SH-SY5Y (cell line): ENCODE results near the gene GNAI2.

ENCODE experiments used
- GATA2 ChIP-seq: IDR thresholded peaks from 2 replicates; pipeline ENCODE4 v1.6.1; 2011; ENCODE audit warnings: mild to moderate bottlenecking, low read depth, low read length
- GATA3 ChIP-seq: IDR thresholded peaks from 2 replicates; pipeline ENCODE4 v1.6.1; 2011; ENCODE audit warnings: low read depth, mild to moderate bottlenecking, low read length, moderate library complexity

The GNAI2 gene

GRCh38 chr3:50235716-50236483, at the start of gene GNAI2:
Gene GNAI2, plus strand, starts transcription at chr3:50236204. Its CDS starts 132 bp downstream, at chr3:50236336.
- TF ChIP-seq GATA2: no peak
- no peak for TF ChIP-seq GATA3

GRCh38 chr3:50187750-50188149, 48.3 kb upstream of the GNAI2 start:
- no peak for TF ChIP-seq GATA3

- TF ChIP-seq GATA2: no peak
- no peak for TF ChIP-seq GATA3
Measured at GRCh38 chr3:50189274-50189673, 46.7 kb upstream of the GNAI2 start.

- no peak for TF ChIP-seq GATA2
- TF ChIP-seq GATA3: no peak
Measured at GRCh38 chr3:50189989-50190388, 46.0 kb upstream of the GNAI2 start.

GRCh38 chr3:50190936-50191660, 44.9 kb upstream of the GNAI2 start, which contains the start of gene GNAT1:
Gene GNAT1, plus strand, starts transcription at chr3:50191610. Its CDS starts 116 bp downstream, at chr3:50191726.
- TF ChIP-seq GATA2 (no peak), GATA3 (no peak)

- no peak for TF ChIP-seq GATA2
- no peak for TF ChIP-seq GATA3
Measured at GRCh38 chr3:50192124-50192523, 43.9 kb upstream of the GNAI2 start.

GRCh38 chr3:50192689-50193141, 43.3 kb upstream of the GNAI2 start:
- TF ChIP-seq GATA3 (no peak), GATA2 (no peak)

GRCh38 chr3:50193286-50193685, 42.7 kb upstream of the GNAI2 start:
- TF ChIP-seq GATA3: no peak
- no peak for TF ChIP-seq GATA2

- TF ChIP-seq GATA2 (no peak), GATA3 (no peak)
Measured at GRCh38 chr3:50193746-50194127, 42.3 kb upstream of the GNAI2 start.

- TF ChIP-seq GATA3 (no peak), GATA2 (no peak)
Measured at GRCh38 chr3:50194128-50194902, 41.7 kb upstream of the GNAI2 start.

GRCh38 chr3:50194903-50195500, 41.0 kb upstream of the GNAI2 start:
- TF ChIP-seq GATA3 (no peak), GATA2 (no peak)

- TF ChIP-seq GATA2 (no peak), GATA3 (no peak)
Measured at GRCh38 chr3:50195501-50196252, 40.3 kb upstream of the GNAI2 start.

- TF ChIP-seq GATA3 (no peak), GATA2 (no peak)
Measured at GRCh38 chr3:50196253-50196801, 39.7 kb upstream of the GNAI2 start.
